SH-SY5Y (cell line): Measurements from ENCODE around the gene SSTR5.

ENCODE experiments used
- GATA2 ChIP-seq: IDR thresholded peaks from 2 replicates; pipeline ENCODE4 v1.6.1; 2011; ENCODE audit warnings: mild to moderate bottlenecking, low read depth, low read length
- GATA3 ChIP-seq: IDR thresholded peaks from 2 replicates; pipeline ENCODE4 v1.6.1; 2011; ENCODE audit warnings: low read depth, mild to moderate bottlenecking, low read length, moderate library complexity

Gene SSTR5

GRCh38 chr16:1058216-1058615 lies 14.3 kb upstream of the SSTR5 start:
- TF ChIP-seq GATA2 (no peak), GATA3 (no peak)

GRCh38 chr16:1059310-1059709 lies 13.2 kb upstream of the SSTR5 start:
- TF ChIP-seq GATA3 (no peak), GATA2 (no peak)

GRCh38 chr16:1060416-1061340 lies 11.9 kb upstream of the SSTR5 start:
- no peak for TF ChIP-seq GATA2
- TF ChIP-seq GATA3 = no peak

GRCh38 chr16:1061769-1062505 lies 10.6 kb upstream of the SSTR5 start:
- TF ChIP-seq GATA3 (no peak), GATA2 (no peak)

GRCh38 chr16:1062895-1063294 lies 9.7 kb upstream of the SSTR5 start:
- no peak for TF ChIP-seq GATA2
- no peak for TF ChIP-seq GATA3

GRCh38 chr16:1063728-1064127 lies 8.8 kb upstream of the SSTR5 start:
- TF ChIP-seq GATA3 = no peak
- no peak for TF ChIP-seq GATA2

- TF ChIP-seq GATA3 = no peak
- TF ChIP-seq GATA2 = no peak
These were observed 6.9 kb upstream of the SSTR5 start for GRCh38 chr16:1065469-1066128.

GRCh38 chr16:1066584-1067172 lies 5.9 kb upstream of the SSTR5 start:
- TF ChIP-seq GATA2 (no peak), GATA3 (no peak)

GRCh38 chr16:1067629-1068028 lies 4.9 kb upstream of the SSTR5 start:
- no peak for TF ChIP-seq GATA2
- no peak for TF ChIP-seq GATA3

GRCh38 chr16:1068451-1068850 lies 4.1 kb upstream of the SSTR5 start:
- TF ChIP-seq GATA3 = no peak
- no peak for TF ChIP-seq GATA2

- TF ChIP-seq GATA2 (no peak), GATA3 (no peak)
These were observed 3.4 kb upstream of the SSTR5 start for GRCh38 chr16:1069154-1069553.

- no peak for TF ChIP-seq GATA2
These were observed 2.3 kb upstream of the SSTR5 start for GRCh38 chr16:1070084-1070863.

GRCh38 chr16:1070864-1071408 lies 1.6 kb upstream of the SSTR5 start:
- TF ChIP-seq GATA2 (no peak), GATA3 (no peak)
